T-helper 2 cell (primary cell): ENCODE results near the gene TMEM217.
"Not testable (repeated sequence)": the region's sequence is repeated elsewhere in the genome, so short reads cannot be mapped to it uniquely, and the experiment has no call there.

Source experiments
- DNase-seq, 5 experiments: peaks; one replicate each; pipeline versions ENCODE4 v3.0.0 to v3.0.0-alpha.2; 2012 to 2022

The TMEM217 gene

GRCh38 chr6:37209461-37210205 is 48.3 kb downstream of the TMEM217 start:
- DNase-seq, result peak in 3 of 5 experiments; percentile 35 to 65 (median 59)

DNA sequence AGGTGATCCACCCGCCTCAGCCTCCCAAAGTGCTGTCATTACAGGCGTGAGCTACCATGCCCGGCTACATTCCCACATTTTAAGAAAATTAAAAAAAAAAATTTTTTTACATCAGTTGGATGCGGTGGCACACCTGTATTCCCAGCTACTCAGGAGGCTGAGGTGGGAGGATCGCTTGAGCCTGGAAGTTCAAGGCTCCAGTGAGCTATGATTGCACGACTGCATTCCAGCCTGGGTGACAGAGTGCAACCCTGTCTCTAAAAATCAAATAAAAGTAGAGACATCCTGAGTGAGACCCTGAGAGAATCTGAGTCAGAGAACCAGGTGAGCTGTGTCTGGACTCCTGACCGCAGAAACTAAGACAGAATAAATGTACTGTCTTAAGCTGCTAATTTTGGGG is 49.2 kb downstream of the TMEM217 start:
- no peak for DNase-seq

GRCh38 chr6:37207903-37208456 is 50.0 kb downstream of the TMEM217 start:
- DNase-seq, result peak; percentile 66 to 90 (median 79)

DNA sequence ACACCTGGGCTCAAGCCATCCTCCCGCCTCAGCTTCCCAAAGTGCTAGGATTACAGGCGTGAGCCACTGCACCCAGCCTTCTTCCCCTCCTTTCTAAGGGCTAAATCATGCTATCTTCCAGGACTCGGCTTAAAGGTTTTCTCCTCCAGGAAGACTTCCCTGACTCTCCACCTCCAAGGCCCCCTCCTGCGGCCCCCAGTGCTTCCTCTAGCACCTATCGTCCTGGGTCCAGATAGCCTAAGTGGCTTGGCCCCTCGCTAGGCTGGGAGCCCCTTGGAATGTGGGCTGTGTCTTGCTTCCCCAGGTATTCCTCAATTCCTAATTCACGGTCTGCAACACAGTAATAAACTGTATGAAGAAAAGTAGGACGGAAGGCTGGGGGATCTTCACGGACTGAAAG is 51.3 kb downstream of the TMEM217 start:
- no peak for DNase-seq

DNA sequence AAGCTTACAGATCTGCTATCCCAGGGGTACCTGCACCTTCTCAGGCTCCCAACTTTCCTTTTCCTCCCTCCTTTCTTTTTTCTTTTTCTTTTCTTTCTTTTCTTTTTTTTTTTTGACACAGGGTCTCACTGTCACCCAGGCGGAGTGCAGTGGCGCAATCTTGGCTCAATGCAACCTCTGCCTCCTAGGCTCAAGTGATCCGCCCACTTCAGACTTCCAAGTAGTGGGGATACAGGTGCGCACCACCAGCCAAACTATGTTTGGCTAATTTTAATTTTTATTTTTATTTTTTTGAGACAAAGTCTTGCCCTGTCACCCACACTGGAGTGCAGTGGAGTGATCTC is 52.0 kb downstream of the TMEM217 start:
- DNase-seq, result no peak

DNA sequence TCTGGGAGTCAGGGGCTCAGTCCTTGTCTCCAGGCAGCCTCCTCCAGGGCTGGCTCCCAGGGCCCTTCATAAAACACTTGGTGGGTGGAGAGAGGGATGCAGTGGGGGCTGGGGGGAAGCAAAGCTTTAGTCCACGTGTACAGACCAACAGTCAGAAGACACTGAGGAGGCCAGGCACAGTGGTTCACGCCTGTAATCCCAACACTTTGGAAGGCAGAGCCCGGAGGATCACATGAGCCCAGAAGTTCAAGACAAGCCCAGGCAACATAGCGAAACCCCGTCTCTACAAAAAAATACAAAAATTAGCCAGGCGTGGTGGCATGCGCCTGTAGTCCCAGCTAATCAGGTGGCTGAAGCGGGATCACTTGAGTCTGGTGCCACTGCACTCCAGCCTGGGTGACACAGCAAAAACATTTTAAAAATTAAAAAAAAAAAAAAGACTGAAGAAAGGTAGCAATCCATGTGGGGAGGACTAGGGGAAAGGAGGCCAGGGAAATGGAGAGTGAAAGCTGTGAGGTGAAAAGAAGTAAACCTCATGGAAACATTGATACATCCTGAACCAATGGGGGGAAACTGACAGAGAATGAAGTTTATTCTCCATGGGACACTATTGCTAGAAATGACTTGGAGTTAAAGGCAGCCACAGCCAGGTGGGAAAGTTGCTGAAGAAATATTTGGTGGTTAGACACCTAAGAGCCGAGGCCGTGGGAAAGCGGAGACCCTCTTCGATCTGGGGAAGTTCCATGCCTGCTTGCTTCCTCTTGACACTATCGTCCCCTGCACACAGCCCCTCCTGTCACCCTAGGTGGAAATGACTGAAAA is 52.6 kb downstream of the TMEM217 start:
- DNase-seq, result no peak

- DNase-seq, result no peak
Measured at GRCh38 chr6:37204014-37204751, 53.8 kb downstream of the TMEM217 start.

- peak in 1 of 5 experiments; percentile 70 for DNase-seq
Measured at GRCh38 chr6:37202788-37203491, 55.0 kb downstream of the TMEM217 start.

GRCh38 chr6:37201726-37202125 is 56.2 kb downstream of the TMEM217 start:
- DNase-seq, result no peak

DNA sequence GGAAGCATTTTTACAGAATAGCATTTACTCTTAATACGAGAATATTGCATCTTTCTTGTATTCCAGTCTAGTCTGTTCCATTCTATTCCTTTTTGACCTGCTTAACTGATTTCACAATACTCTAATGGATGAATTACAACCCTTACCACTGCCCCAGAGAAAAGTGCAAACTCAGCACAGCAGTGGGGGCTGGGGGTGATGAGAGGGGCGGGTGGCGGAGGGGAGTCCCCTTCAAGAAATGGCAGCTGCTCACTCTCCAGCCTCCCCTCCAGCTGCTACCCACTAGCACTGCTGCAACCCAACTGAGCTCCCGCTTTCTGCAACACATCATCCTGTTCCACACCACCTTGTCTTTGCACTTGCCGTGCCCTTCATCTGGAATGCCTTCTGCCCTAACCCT is 57.9 kb downstream of the TMEM217 start:
- DNase-seq, result no peak

DNA sequence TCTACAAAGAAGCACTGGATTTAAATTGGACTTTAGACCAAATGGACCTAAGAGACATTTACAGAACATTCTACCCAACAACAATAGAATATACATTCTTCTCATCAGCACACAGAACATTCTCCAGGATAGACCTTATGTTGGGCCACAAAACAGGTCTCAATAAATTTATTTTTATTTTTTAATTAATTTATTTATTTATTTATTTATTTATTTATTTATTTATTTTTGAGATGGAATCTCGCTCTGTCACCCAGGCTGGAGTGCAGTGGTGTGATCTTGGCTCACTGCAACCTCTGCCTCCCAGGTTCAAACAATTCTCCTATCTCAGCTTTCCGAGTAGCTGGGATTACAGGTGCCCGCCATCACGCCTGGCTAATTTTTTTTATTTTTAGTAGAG is 61.5 kb downstream of the TMEM217 start:
- not testable (repeated sequence) for DNase-seq

DNA sequence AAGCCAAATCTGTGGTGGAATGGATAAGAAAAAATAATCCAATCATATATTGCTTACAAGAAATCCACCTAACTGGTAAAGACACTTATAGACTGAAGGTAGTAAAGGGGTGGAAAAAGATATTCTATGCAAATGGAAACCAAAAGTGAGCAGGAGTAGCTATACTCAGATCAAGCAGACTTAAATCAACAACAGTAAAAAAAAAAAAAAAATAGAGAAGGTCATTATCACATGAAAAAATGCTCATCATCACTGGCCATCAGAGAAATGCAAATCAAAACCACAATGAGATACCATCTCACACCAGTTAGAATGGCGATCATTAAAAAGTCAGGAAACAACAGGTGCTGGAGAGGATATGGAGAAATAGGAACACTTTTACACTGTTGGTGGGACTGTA is 63.1 kb downstream of the TMEM217 start:
- peak in 1 of 5 experiments; percentile 47 for DNase-seq

- no peak for DNase-seq
Measured at GRCh38 chr6:37192666-37193065, 65.3 kb downstream of the TMEM217 start.

- DNase-seq, result no peak
Measured at GRCh38 chr6:37190159-37190535, 67.8 kb downstream of the TMEM217 start.

DNA sequence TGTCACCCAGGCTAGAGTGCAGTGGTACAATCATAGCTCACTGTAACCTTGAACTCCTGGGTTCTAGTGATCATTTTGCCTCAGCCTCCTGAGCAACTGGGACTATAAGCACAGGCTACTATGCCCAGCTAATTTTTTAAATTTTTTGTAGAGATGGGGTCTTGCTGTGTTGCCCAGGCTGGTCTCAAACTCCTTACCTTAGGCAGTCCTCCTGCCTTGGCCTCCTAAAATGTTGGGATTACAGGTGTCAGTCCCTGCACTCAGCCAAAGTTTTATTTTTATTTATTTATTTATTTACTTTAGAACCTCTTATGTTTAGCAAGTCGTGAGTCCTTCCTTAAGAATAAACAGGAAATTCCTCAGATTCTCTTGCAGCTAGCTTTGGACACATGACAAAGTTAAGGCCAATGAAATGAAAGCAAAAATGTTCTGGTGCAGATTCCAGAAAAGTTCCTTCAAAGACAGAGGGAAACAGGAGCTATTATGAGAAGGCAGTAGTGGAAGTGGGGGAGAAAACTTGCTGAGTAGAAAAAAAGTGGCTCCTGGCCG is 68.9 kb downstream of the TMEM217 start:
- no peak for DNase-seq

DNA sequence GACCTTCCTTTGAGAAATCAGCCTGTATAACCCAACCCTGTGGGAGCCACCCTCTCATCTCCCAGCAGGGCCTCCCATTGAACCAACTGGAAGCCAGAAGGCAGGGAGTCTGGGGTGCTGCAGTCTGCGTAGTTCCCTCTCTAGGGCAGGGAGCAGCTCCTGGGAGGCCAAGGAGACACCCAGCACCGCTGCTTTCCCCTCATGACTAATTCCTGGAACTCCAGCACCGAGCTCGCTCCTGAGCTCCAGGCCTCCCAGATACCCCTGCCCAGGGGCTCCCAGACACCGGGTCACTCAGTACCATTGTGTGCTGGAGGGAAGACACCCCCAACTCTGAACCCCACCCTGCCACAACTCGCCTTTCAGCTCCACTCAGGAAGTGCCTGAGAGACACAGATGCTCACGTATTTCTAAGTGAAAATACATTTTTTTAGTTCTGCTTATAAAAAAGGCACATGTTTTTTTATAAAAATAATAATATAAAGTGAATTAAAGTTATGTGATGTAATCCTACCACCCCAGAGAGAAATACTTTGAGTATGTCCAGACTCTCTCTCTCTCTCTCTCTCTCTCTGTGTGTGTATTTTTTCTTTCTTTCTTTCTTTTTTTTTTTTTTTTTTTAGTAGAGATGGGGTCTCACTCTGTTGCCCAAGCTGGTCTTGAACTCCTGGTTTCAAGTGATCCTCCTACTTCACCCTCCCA is 70.5 kb downstream of the TMEM217 start:
- DNase-seq, result no peak

DNA sequence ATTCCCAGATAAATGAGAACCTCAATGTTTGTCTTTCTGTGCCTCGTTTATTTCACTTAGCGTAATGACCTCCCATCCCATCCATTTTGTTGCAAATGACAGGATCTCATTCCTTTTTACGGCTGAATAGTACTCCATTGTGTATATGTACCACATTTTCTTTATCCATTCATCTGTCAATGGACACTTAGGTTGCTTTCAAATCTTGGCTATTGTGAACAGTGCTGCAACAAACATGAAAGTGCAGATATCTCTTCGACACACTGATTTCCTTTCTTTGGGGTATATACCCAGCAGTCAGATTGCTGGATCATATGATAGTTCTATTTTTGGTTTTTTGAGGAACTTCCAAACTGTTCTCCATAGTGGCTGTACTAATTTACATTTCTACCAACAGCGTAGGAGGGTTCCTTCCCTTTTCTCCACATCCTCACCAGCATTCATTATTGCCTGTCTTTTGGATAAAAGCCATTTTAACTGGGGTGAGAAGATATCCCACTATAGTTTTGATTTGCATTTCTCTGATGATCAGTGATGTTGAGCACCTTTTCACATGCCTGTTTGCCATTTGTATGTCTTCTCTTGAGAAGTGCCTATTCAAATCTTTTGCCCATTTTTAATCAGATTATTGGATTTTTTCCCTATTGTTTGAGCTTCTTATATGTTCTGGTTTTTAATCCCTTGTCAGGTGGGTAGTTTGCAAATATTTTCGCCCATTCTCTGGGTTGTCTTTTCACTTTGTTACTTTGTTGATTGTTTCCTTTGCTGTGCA is 71.8 kb downstream of the TMEM217 start:
- not testable (repeated sequence) for DNase-seq

DNA sequence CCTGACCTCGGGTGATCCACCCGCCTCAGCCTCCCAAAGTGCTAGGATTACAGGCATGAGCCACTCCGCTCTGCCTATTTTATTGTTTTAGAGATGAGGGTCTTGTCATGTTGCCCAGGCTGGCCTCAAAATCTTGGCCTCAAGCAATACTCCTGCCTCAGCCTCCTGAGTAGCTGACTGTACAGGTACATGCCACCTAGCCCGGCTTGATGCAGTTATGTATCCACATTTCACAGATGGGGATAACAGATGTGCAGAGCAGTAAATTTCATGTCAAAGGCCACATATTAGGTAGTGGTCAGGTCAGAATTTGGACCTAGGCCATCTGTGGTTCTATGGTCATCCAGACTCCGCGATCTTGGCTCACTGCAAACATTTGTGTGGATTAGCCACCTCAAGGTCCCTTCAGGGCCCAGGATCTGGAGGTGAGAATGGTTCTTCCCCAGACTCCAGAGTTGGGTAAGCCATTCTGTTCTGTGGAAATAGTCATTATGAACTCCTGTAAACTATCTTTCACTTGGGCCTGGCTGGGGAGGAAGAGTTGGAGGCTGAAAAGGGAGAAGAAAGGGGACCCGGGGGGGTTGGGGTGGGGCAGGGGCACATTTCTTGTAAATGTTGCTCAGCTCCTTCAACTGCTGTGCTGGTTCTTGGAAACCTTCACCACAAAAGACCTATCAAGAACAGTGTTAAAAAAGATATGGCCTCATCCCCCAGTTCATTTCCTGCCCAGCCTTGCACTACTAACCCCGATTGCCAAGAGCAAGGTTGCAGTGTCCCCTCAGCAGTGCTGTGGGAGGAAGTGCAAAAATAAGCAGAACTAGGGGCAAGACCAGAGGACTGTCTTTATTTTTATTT is 75.0 kb downstream of the TMEM217 start:
- peak in 4 of 5 experiments; percentile 12 to 96 (median 45) for DNase-seq

DNA sequence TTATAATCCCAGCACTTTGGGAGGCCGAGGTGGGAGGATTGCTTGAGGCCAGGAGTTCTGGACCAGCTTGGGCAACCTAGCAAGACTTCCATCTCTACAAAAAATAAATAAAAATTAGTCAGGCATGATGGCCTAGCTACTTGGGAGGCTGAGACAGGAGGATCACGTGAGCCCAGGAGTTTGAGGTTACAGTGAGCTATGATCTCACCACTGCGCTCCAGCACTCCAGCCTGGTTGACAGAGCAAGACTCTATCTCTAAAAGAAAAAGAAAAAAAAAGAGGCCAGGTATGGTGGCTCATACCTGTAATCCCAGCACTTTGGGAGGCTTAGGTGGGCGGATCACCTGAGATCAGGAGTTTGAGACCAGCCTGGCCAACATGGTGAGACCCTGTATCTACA is 77.3 kb downstream of the TMEM217 start:
- not testable (repeated sequence) for DNase-seq

GRCh38 chr6:37180075-37180474 is 77.9 kb downstream of the TMEM217 start:
- no peak for DNase-seq
